Trophoblast cell (in vitro differentiated cells and primary cell): ENCODE data around the gene RYR1.
"Not testable (repeated sequence)": the region's sequence is repeated elsewhere in the genome, so short reads cannot be mapped to it uniquely, and the experiment has no call there.

Experiments
- DNase-seq, 2 donors: peaks; one replicate each; pipeline ENCODE4 v3.0.0-alpha.2; 2016
- H2AFZ ChIP-seq: 2 replicates; pipeline ENCODE4 v1.6.1; 2013; ENCODE audit warnings: low read length, moderate library complexity, mild to moderate bottlenecking; ENCODE audit not compliant: insufficient read depth, poor library complexity
- H2AK5ac ChIP-seq: 2 replicates; pipeline ENCODE4 v1.6.1; 2013; ENCODE audit warnings: mild to moderate bottlenecking, low read length
- H2BK120ac ChIP-seq: 2 replicates; pipeline ENCODE4 v1.6.1; 2013; ENCODE audit warnings: low read length, mild to moderate bottlenecking, moderate library complexity; ENCODE audit not compliant: insufficient read depth, poor library complexity
- H2BK12ac ChIP-seq: 2 replicates; pipeline ENCODE4 v1.6.1; 2013; ENCODE audit warnings: mild to moderate bottlenecking, low read length, moderate library complexity
- H2BK5ac ChIP-seq: 2 replicates; pipeline ENCODE4 v1.6.1; 2013; ENCODE audit warnings: low read length, low read depth, moderate library complexity, mild to moderate bottlenecking; ENCODE audit not compliant: poor library complexity
- H3K14ac ChIP-seq: 2 replicates; pipeline ENCODE4 v1.6.1; 2013; ENCODE audit warnings: mild to moderate bottlenecking, low read length
- H3K18ac ChIP-seq: 2 replicates; pipeline ENCODE4 v1.6.1; 2013; ENCODE audit warnings: mild to moderate bottlenecking, low read length
- H3K23ac ChIP-seq: 2 replicates; pipeline ENCODE4 v1.6.1; 2013; ENCODE audit warnings: low read length
- H3K27ac ChIP-seq: 2 replicates; pipeline ENCODE4 v1.5.1; 2013; ENCODE audit warnings: low read depth, mild to moderate bottlenecking, inconsistent platforms, low read length, moderate library complexity
- H3K27me3 ChIP-seq: 2 replicates; pipeline ENCODE4 v1.6.1; 2013; ENCODE audit warnings: inconsistent platforms, mild to moderate bottlenecking, low read length, moderate library complexity; ENCODE audit not compliant: insufficient read depth
- H3K36me3 ChIP-seq, 2 experiments: 1 replicate in 1 of 2; 2 replicates in 1 of 2; pipeline ENCODE4 v1.6.1; 2013; ENCODE audit warnings: low read length in 2 of 2, mild to moderate bottlenecking in 2 of 2, moderate library complexity in 1 of 2; ENCODE audit not compliant: insufficient read depth in 2 of 2, control insufficient read depth in 1 of 2
- H3K4ac ChIP-seq: 2 replicates; pipeline ENCODE4 v1.6.1; 2013; ENCODE audit warnings: low read depth, mild to moderate bottlenecking, low read length, moderate library complexity
- H3K4me1 ChIP-seq, 2 experiments: 1 replicate in 1 of 2; 2 replicates in 1 of 2; pipeline ENCODE4 v1.6.1; 2013; ENCODE audit warnings: low read length in 2 of 2, mild to moderate bottlenecking in 2 of 2, moderate library complexity in 1 of 2; ENCODE audit not compliant: insufficient read depth in 2 of 2, control insufficient read depth in 1 of 2
- H3K4me2 ChIP-seq: 2 replicates; pipeline ENCODE4 v1.6.1; 2013; ENCODE audit warnings: inconsistent platforms, mild to moderate bottlenecking, low read length, moderate library complexity
- H3K4me3 ChIP-seq: 2 replicates; pipeline ENCODE4 v1.5.1; 2013; ENCODE audit warnings: mild to moderate bottlenecking, low read depth, low read length, inconsistent platforms
- H3K79me1 ChIP-seq: one replicate; pipeline ENCODE4 v1.6.1; 2013; ENCODE audit warnings: low read length
- H3K79me2 ChIP-seq: 2 replicates; pipeline ENCODE4 v1.6.1; 2013; ENCODE audit warnings: low read length, mild to moderate bottlenecking; ENCODE audit not compliant: control insufficient read depth, insufficient read depth, poor library complexity
- H3K9ac ChIP-seq: 2 replicates; pipeline ENCODE4 v1.6.1; 2013; ENCODE audit warnings: mild to moderate bottlenecking, low read length
- H3K9me3 ChIP-seq: 2 replicates; pipeline ENCODE4 v1.6.1; 2013; ENCODE audit warnings: low read depth, mild to moderate bottlenecking, control low read depth, inconsistent platforms, low read length; ENCODE audit not compliant: insufficient read depth
- H4K12ac ChIP-seq: 2 replicates; pipeline ENCODE4 v1.6.1; 2013; ENCODE audit warnings: low read depth, mild to moderate bottlenecking, low read length, moderate library complexity
- H4K8ac ChIP-seq: 2 replicates; pipeline ENCODE4 v1.6.1; 2013; ENCODE audit warnings: low read depth, mild to moderate bottlenecking, low read length, moderate library complexity
- H4K91ac ChIP-seq: one replicate; pipeline ENCODE4 v1.6.1; 2013; ENCODE audit warnings: low read depth, mild to moderate bottlenecking, low read length, moderate library complexity
- WGBS: extraction: QIAGEN DNeasy Blood & Tissue Kit; methylation state at CpG from one replicate; pipeline ENCODE4 v1.1.7; 2013; ENCODE audit warnings: missing lambda C conversion rate; ENCODE audit not compliant: insufficient read length, insufficient coverage; ENCODE audit errors: extremely low coverage; 5-methylcytosine and 5-hydroxymethylcytosine counted together

The RYR1 gene

DNA sequence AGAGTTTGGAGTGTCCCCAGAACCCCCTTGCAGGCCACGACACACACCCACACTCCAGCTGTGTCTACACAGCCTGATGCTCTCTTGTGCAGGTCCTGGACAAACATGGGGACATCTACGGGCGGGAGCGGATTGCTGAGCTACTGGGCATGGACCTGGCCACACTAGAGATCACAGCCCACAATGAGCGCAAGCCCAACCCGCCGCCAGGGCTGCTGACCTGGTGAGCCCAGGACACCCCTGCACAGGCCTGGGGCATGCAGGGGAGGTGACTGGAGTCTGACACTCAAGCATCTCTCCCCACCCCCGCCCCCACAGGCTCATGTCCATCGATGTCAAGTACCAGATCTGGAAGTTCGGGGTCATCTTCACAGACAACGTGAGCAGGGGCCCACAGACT lies 144.3 kb downstream of the RYR1 start:
- Histone ChIP-seq H3K27ac (no peak overlapping the region), H4K8ac (no peak overlapping the region), H3K9ac (no peak overlapping the region), H3K23ac (no peak overlapping the region), H3K4me2 (no peak overlapping the region), H2BK12ac (no peak overlapping the region), H2AFZ (no peak overlapping the region), H3K79me2 (no peaks in the 10 kb centered on the region), H3K4me3 (no peak overlapping the region), H3K14ac (no peak overlapping the region), H2BK5ac (no peak overlapping the region), H3K79me1 (no peaks in the 10 kb centered on the region), H4K91ac (no peak overlapping the region), H4K12ac (no peak overlapping the region), H3K4me1 (no peaks in the 10 kb centered on the region), H2BK120ac (no peak overlapping the region), H3K27me3 (no peaks in the 10 kb centered on the region), H3K18ac (no peak overlapping the region), H3K36me3 (no peaks in the 10 kb centered on the region), H3K9me3 (no peaks in the 10 kb centered on the region), H3K4ac (no peak overlapping the region), H2AK5ac (no peak overlapping the region)
- DNase-seq = no peak
- WGBS = no CpG with 5 or more reads among the region's 11 CpGs

DNA sequence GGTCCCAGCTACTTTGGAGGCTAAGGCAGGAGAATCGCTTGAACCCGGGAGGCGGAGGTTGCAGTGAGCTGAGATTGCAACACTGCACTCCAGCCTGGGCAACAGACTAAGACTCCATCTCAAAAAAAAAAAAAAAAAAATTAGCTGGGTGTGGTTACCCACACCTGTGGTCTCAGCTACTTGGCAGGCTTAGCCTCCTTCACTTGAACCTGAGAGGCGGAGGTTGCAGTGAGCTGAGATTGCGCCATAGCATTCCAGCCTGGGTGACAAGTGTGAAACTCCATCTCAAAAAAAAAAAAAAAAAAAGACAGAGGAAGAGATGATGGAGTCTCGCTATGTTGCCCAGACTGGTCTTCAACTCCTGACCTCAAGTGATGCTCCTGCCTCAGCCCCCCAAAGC lies 145.8 kb downstream of the RYR1 start:
- H3K9ac ChIP-seq, H4K91ac ChIP-seq, H3K4me1 ChIP-seq, H2BK5ac ChIP-seq, H4K12ac ChIP-seq, H3K79me2 ChIP-seq, H3K18ac ChIP-seq, H3K79me1 ChIP-seq, H3K36me3 ChIP-seq, H3K9me3 ChIP-seq, H2AK5ac ChIP-seq, H4K8ac ChIP-seq, H3K27ac ChIP-seq, H3K27me3 ChIP-seq, H3K14ac ChIP-seq, H3K4me3 ChIP-seq, H3K23ac ChIP-seq, H2AFZ ChIP-seq, H2BK12ac ChIP-seq, H3K4me2 ChIP-seq, H3K4ac ChIP-seq, H2BK120ac ChIP-seq: not testable (repeated sequence)
- DNase-seq = peak; percentile 50 to 68
- WGBS = no CpG with 5 or more reads among the region's 6 CpGs

GRCh38 chr19:38580080-38580479 lies 146.6 kb downstream of the RYR1 start:
- no peak overlapping the region for H2AFZ ChIP-seq
- no peak overlapping the region for H3K4me3 ChIP-seq
- no peaks in the 10 kb centered on the region for H3K36me3 ChIP-seq
- H3K27me3 ChIP-seq = no peaks in the 10 kb centered on the region
- H2BK5ac ChIP-seq = no peak overlapping the region
- no peaks in the 10 kb centered on the region for H3K9me3 ChIP-seq
- no peak overlapping the region for H2AK5ac ChIP-seq
- no peak overlapping the region for H4K8ac ChIP-seq
- no peak overlapping the region for H3K18ac ChIP-seq
- H2BK120ac ChIP-seq = no peak overlapping the region
- H4K91ac ChIP-seq = no peak overlapping the region
- no peak overlapping the region for H3K23ac ChIP-seq
- no peaks in the 10 kb centered on the region for H3K4me1 ChIP-seq
- H3K9ac ChIP-seq = no peak overlapping the region
- H3K27ac ChIP-seq = no peak overlapping the region
- no peaks in the 10 kb centered on the region for H3K79me2 ChIP-seq
- H3K4me2 ChIP-seq = no peak overlapping the region
- no peak overlapping the region for H3K4ac ChIP-seq
- H4K12ac ChIP-seq = no peak overlapping the region
- no peak overlapping the region for H3K14ac ChIP-seq
- H2BK12ac ChIP-seq = no peak overlapping the region
- DNase-seq = no peak
- no CpG with 5 or more reads among the region's 15 CpGs for WGBS
- no peaks in the 10 kb centered on the region for H3K79me1 ChIP-seq

- no CpG with 5 or more reads among the region's 14 CpGs for WGBS
Measured at GRCh38 chr19:38583219-38583984, 149.9 kb downstream of the RYR1 start.

More at GRCh38 chr19:38583219-38583984, 149.9 kb downstream of the RYR1 start:
- H3K36me3 ChIP-seq = no peaks in the 10 kb centered on the region
- no peak overlapping the region for H3K4me2 ChIP-seq
- no peak overlapping the region for H2BK5ac ChIP-seq
- no peak overlapping the region for H3K18ac ChIP-seq
- no peak for DNase-seq
- no peaks in the 10 kb centered on the region for H3K79me1 ChIP-seq
- no peaks in the 10 kb centered on the region for H3K4me1 ChIP-seq
- H3K4me3 ChIP-seq = no peak overlapping the region
- H2AFZ ChIP-seq = no peak overlapping the region
- no peaks in the 10 kb centered on the region for H3K27me3 ChIP-seq
- H3K27ac ChIP-seq = no peak overlapping the region
- H2AK5ac ChIP-seq = no peak overlapping the region
- no peak overlapping the region for H2BK120ac ChIP-seq
- H3K9ac ChIP-seq = no peak overlapping the region
- no peak overlapping the region for H3K23ac ChIP-seq
- no peak overlapping the region for H4K91ac ChIP-seq
- H4K12ac ChIP-seq = no peak overlapping the region
- H3K79me2 ChIP-seq = no peaks in the 10 kb centered on the region
- H3K14ac ChIP-seq = no peak overlapping the region
- no peaks in the 10 kb centered on the region for H3K9me3 ChIP-seq
- H3K4ac ChIP-seq = no peak overlapping the region
- H2BK12ac ChIP-seq = no peak overlapping the region
- no peak overlapping the region for H4K8ac ChIP-seq
